GM12875 (cell line): Measurements from ENCODE around the gene ERBB2.
"Not testable (repeated sequence)": the region's sequence is repeated elsewhere in the genome, so short reads cannot be mapped to it uniquely, and the experiment has no call there.

Source experiments
- H3K4me3 ChIP-seq: one replicate; pipeline ENCODE4 v1.5.1; 2011; ENCODE audit warnings: low read depth, low read length, control low read depth
- TF ChIP-seq, protein P1 (sequence below): IDR thresholded peaks from 2 replicates; pipeline ENCODE4 v1.5.1; 2011; ENCODE audit warnings: low read depth, mild to moderate bottlenecking, control low read depth, inconsistent platforms, low read length, moderate library complexity, borderline replicate concordance; ENCODE audit not compliant: insufficient read depth

ERBB2 gene

DNA sequence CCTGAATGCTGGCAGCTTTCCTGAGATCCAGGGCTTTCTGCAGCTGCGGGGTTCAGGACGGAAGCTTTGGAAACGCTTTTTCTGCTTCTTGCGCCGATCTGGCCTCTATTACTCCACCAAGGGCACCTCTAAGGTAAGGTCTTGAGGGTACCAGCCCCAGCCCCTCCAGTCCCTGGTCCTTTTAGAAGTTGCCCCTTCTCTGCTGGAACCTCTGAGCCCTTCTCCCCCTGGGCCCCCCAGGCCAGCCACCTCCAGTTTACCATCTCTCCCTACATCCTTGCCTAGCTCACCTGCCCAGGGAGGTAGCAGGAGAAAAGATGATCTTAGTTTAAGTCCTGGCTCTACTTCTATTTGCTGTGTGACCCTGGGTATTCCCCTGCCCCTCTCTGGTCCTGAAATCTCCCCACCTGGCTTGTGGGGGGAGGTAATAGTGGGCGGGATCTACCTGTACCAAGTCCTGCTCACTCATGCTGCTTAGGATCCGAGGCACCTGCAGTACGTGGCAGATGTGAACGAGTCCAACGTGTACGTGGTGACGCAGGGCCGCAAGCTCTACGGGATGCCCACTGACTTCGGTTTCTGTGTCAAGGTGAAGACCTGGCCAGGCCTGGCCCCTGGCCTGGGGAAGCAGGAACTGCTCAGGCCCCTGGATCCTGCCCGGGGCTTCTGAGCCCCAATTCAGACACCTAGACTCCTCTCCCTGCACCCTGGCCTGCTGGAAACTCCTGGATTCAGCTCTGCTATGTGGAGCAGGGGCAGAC is 44.4 kb downstream of the ERBB2 start:
- no peak overlapping the region for H3K4me3 ChIP-seq
- TF ChIP-seq, protein P1, sequence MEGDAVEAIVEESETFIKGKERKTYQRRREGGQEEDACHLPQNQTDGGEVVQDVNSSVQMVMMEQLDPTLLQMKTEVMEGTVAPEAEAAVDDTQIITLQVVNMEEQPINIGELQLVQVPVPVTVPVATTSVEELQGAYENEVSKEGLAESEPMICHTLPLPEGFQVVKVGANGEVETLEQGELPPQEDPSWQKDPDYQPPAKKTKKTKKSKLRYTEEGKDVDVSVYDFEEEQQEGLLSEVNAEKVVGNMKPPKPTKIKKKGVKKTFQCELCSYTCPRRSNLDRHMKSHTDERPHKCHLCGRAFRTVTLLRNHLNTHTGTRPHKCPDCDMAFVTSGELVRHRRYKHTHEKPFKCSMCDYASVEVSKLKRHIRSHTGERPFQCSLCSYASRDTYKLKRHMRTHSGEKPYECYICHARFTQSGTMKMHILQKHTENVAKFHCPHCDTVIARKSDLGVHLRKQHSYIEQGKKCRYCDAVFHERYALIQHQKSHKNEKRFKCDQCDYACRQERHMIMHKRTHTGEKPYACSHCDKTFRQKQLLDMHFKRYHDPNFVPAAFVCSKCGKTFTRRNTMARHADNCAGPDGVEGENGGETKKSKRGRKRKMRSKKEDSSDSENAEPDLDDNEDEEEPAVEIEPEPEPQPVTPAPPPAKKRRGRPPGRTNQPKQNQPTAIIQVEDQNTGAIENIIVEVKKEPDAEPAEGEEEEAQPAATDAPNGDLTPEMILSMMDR, result no peak

DNA sequence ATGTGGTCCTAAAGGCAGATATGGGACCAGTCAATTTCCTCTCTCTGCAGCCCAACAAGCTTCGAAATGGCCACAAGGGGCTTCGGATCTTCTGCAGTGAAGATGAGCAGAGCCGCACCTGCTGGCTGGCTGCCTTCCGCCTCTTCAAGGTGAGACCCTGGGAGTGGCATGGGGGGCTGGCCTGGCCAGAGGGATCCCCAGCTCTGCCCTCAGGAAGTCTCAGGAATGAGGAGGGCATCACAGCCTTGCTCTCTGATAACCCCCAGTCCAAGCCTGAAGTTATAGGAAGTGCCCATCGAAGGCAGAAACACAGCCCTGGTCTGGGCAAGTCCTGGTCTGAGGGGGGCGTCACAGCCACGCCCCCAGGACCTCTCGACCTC is 45.0 kb downstream of the ERBB2 start:
- H3K4me3 ChIP-seq, result no peak overlapping the region
- TF ChIP-seq, protein P1, result no peak

DNA sequence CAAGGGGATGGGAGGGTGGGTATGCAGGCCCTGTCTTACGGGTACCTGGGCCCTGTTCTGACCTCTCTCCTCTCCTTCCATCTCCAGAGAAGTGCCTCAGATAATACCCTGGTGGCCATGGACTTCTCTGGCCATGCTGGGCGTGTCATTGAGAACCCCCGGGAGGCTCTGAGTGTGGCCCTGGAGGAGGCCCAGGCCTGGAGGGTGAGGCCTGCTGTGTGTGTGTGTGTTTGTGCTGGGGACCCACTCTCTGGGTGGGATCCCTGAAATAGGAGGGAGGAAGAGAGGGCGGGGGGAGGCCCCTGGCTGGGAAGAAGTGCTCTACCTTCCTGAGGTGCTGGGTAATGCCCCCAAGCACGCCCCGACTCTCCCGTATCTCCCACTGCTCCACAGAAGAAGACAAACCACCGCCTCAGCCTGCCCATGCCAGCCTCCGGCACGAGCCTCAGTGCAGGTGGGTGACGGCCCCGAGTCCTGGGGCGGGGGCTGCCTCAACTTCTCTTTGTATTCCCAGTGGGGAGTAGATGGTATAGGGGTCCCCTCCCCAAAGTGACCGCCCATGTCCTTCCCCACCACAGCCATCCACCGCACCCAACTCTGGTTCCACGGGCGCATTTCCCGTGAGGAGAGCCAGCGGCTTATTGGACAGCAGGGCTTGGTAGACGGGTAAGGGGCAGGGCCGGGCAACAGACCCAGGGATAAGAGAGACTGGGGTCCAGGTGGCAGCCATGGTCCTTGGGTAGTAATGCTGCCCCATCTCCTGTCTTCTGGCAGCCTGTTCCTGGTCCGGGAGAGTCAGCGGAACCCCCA is 45.7 kb downstream of the ERBB2 start:
- H3K4me3 ChIP-seq, result no peak overlapping the region
- TF ChIP-seq, protein P1, result no peak

DNA sequence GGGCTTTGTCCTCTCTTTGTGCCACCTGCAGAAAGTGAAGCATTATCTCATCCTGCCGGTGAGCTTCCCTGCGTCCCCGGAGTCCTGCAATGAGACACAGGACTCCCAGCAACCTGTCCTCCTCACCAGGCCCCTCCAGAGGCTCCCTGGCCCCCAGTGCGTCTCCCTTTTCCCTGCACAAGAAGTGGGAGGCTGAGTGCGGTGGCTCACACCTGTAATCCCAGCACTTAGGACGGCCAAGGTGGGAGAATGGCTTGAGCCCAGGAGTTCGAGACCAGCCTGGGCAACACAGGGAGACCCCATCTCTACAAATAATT is 46.2 kb downstream of the ERBB2 start:
- TF ChIP-seq, protein P1, result no peak
- H3K4me3 ChIP-seq, result no peak overlapping the region

DNA sequence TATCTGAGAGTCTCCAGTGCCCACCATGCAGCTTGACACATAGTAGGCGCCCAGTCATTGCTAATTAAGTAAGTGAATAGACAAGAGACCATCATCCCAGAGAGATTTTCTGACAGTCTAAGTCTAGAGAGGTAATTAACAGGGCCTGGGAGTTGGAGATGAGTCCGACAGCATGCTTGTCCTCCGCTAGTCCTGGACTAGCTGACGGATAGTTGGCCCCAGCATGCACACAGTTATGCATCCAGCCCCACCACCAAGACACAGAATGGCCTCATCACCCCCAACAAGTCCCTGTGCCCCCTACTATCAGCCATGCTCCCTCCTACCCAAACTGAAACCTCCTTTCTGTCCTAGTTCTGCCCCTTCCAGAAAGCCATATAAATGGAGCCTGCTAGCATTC is 47.9 kb downstream of the ERBB2 start:
- TF ChIP-seq, protein P1, result no peak
- no peak overlapping the region for H3K4me3 ChIP-seq

DNA sequence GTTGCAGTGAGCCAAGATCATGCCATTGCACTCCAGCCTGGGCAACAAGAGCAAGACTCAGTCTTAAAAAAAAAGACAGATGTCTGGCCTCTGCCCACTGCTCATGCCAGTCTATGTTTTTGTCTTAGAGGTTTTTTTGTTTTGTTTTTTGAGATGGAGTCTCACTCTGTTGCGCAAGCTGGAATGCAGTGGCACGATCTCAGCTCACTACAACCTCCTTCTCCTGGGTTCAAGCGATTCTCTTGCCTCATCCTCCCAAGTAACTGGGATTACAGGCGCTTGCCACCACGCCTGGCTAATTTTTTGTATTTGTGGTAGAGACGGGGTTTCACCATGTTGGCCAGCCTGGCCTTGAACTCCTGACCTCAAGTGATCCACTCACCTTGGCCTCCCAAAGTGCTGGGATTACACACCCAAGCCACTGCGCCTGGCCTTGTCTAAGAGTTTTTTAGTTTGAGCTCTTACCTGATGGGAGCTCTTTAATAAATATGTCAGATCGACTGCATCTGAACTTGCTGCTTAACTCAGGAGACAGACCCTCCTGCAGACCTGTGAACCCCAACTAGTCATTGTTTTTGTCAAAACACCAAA is 48.7 kb downstream of the ERBB2 start:
- H3K4me3 ChIP-seq, result not testable (repeated sequence)

DNA sequence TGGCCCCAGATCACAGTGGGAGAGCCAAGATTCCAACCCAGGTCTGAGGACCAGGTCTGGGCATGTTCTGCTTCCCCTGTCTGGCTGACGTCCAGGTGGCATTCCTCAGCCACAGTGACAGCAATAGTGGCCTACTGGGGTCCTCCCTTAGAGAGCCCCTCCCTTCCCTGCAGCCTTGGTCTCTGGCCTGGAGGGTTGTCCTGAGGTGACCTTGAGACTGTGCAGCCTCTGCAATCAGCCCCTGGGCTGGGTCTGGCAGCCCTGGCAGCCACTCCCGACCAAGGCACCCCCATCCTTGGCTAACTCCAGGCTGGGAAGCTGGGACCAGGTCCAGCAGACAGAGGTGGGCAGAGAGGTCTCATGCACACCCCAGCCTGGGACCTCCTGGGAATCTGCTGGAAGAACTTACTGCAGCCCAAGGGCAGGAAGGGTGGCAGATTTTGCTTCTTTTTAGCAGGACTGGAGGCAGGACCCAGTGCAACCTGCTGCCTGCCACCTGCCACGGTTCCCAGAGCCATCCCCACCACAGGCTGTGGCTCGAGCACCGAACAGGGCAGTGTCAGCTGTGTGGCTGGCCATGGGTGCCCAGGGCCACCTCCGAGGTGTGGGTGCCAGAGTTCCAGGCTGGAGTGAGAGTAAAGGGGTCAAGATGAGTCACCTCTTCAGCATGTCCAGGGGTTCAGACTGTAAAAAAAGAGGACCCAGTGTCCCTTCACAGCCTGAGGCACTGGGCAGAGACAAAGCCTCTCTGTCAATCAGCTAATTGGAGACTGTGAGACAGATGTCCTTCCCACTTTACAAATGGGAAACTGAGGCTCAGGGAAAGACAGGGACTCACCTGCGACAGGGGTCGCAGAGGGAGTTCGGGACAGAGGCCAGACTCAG is 50.5 kb downstream of the ERBB2 start:
- no peak overlapping the region for H3K4me3 ChIP-seq
- TF ChIP-seq, protein P1, result no peak
